ENCODE measurements around the gene ITPKB. TPM values are rescaled to one million over a fixed set of nuclear protein-coding genes. Genes with fewer than 3 reads are reported as not detected.
A peak's percentile ranks its signal among the peaks of the same experiment; 100 is the strongest.

ITPKB gene
- total RNA-seq, 2 experiments from 2014 or later: 43.6 to 44.4 TPM

- H3K4me1 Mint-ChIP-seq: peaks cover 44% of the 10 kb centered on the region
- H3K27me3 Mint-ChIP-seq: peaks cover under 1% of the 10 kb centered on the region
- ChIA-PET CTCF (interaction anchor here (1.0 to 1.3 kb wide), 3 partner anchors 58 to 198 kb away, joined by 3 to 5 read pairs (median 4); no protein-coding TSS in a partner anchor), POLR2A (interaction anchor here (0.7 to 1.3 kb wide), 2 partner anchors 140 to 309 kb away, joined by 3 read pairs; partner anchors contain the start of gene COQ8A)
- H3K36me3 Mint-ChIP-seq (ENCODE audit: low read depth): peaks cover 18% of the 10 kb centered on the region
- no peak for DNase-seq
- no peaks in the 10 kb centered on the region for H3K9me3 Mint-ChIP-seq
- H3K4me3 Mint-ChIP-seq: no peak overlapping the region
- H3K27ac Mint-ChIP-seq: no peak overlapping the region
These were observed 108.5 kb downstream of the ITPKB start for GRCh38 chr1:226630592-226630991.

GRCh38 chr1:226629896-226630550 is 109.1 kb downstream of the ITPKB start:
- peaks cover 3% of the 10 kb centered on the region for H3K27me3 Mint-ChIP-seq
- H3K36me3 Mint-ChIP-seq (ENCODE audit: low read depth): peaks cover 13% of the 10 kb centered on the region
- no peak overlapping the region for H3K4me3 Mint-ChIP-seq
- DNase-seq: no peak
- POLR2A ChIA-PET: no interaction called here
- H3K4me1 Mint-ChIP-seq: peaks cover 38% of the 10 kb centered on the region
- CTCF ChIA-PET: interaction anchor here (0.9 kb wide), 1 partner anchor 197 kb away, joined by 3 read pairs; no protein-coding TSS in a partner anchor
- no peak overlapping the region for H3K27ac Mint-ChIP-seq
- no peaks in the 10 kb centered on the region for H3K9me3 Mint-ChIP-seq

GRCh38 chr1:226629210-226629895 is 109.7 kb downstream of the ITPKB start:
- Mint-ChIP-seq H3K9me3 (no peaks in the 10 kb centered on the region), H3K27ac (no peak overlapping the region), H3K27me3 (peaks cover 3% of the 10 kb centered on the region), H3K4me1 (peaks cover 32% of the 10 kb centered on the region), H3K4me3 (no peak overlapping the region), H3K36me3 (ENCODE audit: low read depth) (peaks cover 10% of the 10 kb centered on the region)
- DNase-seq: no peak
- CTCF ChIA-PET: interaction anchor here (0.9 to 1.2 kb wide), 3 partner anchors 21 to 310 kb away, joined by 3 read pairs; no protein-coding TSS in a partner anchor
- POLR2A ChIA-PET: no interaction called here

DNA sequence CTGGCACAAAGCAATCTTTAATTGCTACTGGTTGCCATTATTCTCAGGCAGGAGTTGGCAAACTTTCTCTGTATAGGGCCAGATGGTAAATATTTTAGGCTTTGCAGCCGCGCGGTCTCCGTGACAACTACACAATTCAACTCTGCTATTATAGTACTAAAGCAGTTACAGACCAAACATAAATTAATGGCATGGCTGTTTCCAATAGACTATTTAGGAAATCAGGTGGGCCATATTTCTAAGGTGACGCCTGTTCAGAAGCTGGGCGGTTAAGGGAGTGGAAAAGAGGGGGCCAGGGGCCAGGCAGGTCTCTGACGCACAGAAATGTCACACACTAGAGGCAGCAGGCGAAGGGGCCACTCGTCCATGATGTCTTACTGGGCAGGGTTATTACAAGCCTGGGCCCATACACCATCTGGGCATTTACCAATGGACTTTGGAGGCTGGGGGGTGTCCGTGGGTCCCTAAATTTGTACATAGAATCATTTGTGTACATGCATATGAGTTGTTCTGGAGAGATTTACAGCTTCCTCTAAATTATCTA is 110.4 kb downstream of the ITPKB start:
- POLR2A ChIA-PET: interaction anchor here (0.9 kb wide), 1 partner anchor 310 kb away, joined by 3 read pairs; no protein-coding TSS in a partner anchor
- H3K4me1 Mint-ChIP-seq: peaks cover 29% of the 10 kb centered on the region
- H3K9me3 Mint-ChIP-seq: no peaks in the 10 kb centered on the region

DNA sequence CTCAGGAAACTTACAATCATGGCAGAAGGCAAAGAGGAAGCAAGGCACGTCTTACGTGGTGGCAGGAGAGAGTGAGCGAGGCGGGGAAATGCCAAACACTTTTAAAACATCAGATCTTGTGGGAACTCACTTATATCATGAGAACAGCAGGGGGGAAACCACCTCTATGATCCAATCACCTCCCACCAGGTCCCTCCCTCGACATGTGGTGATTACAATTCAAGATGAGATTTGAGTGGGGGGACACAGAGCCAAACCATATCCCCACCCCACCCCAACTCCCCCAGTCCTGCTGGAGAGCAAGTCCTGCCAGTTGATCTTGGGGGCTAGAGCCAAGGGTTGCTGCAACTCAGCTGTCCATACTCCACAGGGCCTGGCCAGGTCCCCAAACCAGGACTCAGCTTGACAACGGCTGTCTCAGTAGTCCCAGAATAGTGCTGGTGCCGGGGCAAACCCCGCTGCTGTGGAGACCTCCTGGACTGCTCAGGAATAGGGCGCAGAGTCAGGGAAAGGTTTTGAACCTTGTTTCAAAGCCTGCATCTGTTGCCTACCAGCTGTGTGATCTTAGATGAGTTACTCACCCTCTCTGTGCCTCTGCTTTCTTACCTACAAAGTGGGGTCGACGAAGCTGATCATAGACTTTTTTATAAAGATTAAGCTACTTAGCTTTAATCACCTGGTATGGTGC is 111.0 kb downstream of the ITPKB start:
- peaks cover 25% of the 10 kb centered on the region for H3K4me1 Mint-ChIP-seq
- peaks cover 3% of the 10 kb centered on the region for H3K27me3 Mint-ChIP-seq
- peaks cover 8% of the 10 kb centered on the region for H3K36me3 Mint-ChIP-seq (ENCODE audit: low read depth)
- CTCF ChIA-PET: interaction anchor here (0.9 to 1.2 kb wide), 4 partner anchors 19 to 311 kb away, joined by 3 to 5 read pairs (median 3); no protein-coding TSS in a partner anchor
- DNase-seq: no peak
- H3K4me3 Mint-ChIP-seq: no peak overlapping the region
- POLR2A ChIA-PET: interaction anchor here (0.9 kb wide), 1 partner anchor 311 kb away, joined by 3 read pairs; no protein-coding TSS in a partner anchor
- H3K9me3 Mint-ChIP-seq: no peaks in the 10 kb centered on the region
- H3K27ac Mint-ChIP-seq: no peak overlapping the region

More for the DNA sequence above, 110.4 kb downstream of the ITPKB start:
- H3K36me3 Mint-ChIP-seq (ENCODE audit: low read depth): peaks cover 8% of the 10 kb centered on the region
- H3K27ac Mint-ChIP-seq: no peak overlapping the region
- peaks cover 3% of the 10 kb centered on the region for H3K27me3 Mint-ChIP-seq
- H3K4me3 Mint-ChIP-seq: no peak overlapping the region
- CTCF ChIA-PET: interaction anchor here (0.9 to 1.2 kb wide), 5 partner anchors 20 to 310 kb away, joined by 3 to 5 read pairs (median 3); no protein-coding TSS in a partner anchor
- DNase-seq: no peak

- Mint-ChIP-seq H3K27ac (no peak overlapping the region), H3K36me3 (ENCODE audit: low read depth) (peaks cover 7% of the 10 kb centered on the region), H3K4me3 (no peak overlapping the region), H3K9me3 (no peaks in the 10 kb centered on the region), H3K4me1 (peaks cover 18% of the 10 kb centered on the region), H3K27me3 (peaks cover 3% of the 10 kb centered on the region)
- CTCF ChIA-PET: interaction anchor here (1.0 to 2.3 kb wide), 26 partner anchors 8 to 1139 kb away, joined by 3 to 45 read pairs (median 4); partner anchors contain the start of genes ITPKB and STUM
- POLR2A ChIA-PET: interaction anchor here (1.0 to 1.6 kb wide), 4 partner anchors 76 to 312 kb away, joined by 3 to 9 read pairs (median 4); no protein-coding TSS in a partner anchor
- no peak for DNase-seq
These were observed 111.9 kb downstream of the ITPKB start for GRCh38 chr1:226627050-226627755.

DNA sequence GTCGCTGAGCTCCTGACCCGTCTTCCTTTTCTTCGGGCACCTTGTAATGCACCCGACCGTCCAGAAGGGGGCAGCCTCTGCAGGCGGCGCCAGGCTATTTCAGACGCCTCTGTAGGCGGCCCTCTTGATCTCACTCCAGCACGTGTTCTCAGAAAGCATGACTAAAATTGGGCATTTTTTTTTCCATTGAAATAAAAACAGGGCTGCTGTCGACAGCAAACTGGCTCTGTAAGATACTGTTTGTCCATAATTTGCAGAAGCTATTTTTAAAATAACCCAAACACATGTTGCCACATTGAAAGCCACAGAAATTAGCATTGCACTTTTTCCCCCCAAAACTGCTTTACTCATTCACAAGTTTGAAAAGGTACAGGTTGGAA is 112.5 kb downstream of the ITPKB start:
- Mint-ChIP-seq H3K27ac (no peak overlapping the region), H3K27me3 (peaks cover 3% of the 10 kb centered on the region)
- POLR2A ChIA-PET: interaction anchor here (0.7 to 1.6 kb wide), 6 partner anchors 76 to 312 kb away, joined by 3 to 9 read pairs (median 4); partner anchors contain the start of gene PARP1

DNA sequence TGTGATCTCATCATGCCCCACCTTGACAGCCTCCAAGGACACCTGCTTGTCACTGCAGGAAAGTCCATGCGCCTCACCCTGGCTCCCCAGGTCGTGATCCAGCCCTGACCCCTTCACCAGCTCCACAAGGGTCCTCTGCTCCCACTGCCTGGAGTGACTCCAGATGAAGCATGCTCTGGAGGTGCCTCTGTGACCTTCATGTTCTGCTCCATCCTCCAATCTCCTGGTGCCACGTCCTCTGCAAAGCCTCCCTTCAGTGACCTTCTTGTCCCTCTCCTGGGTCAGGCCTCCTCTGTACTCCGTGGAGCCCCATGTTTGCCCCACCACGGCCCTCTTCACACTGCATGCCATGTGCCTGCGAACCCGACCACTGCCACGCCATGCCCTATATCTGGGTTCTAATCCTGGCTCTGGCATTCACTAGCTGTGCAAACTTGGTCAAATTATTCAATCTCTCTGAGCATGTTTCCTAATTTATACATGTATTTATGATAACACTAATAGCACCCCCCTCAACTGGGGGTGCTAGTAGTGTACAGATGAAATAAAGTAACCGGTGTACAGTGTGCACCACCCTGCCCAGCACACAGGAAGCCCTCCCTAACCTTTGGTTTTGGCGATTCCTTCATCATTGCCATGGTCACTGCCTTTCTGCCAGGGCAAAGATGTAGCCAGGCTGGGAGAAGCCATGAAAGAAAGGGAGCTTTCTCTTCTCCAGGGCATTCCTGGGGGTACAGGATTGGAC is 113.1 kb downstream of the ITPKB start:
- Mint-ChIP-seq H3K4me1 (peaks cover 17% of the 10 kb centered on the region), H3K36me3 (ENCODE audit: low read depth) (no peaks in the 10 kb centered on the region), H3K27ac (no peak overlapping the region), H3K27me3 (peaks cover 3% of the 10 kb centered on the region), H3K4me3 (no peak overlapping the region), H3K9me3 (no peaks in the 10 kb centered on the region)
- POLR2A ChIA-PET: interaction anchor here (0.7 to 1.6 kb wide), 6 partner anchors 77 to 313 kb away, joined by 3 to 9 read pairs (median 4); partner anchors contain the start of gene PARP1
- CTCF ChIA-PET: interaction anchor here (0.6 to 2.3 kb wide), 47 partner anchors 10 to 1263 kb away, joined by 3 to 45 read pairs (median 4); partner anchors contain the start of genes ITPKB, PARP1 and STUM
- DNase-seq: no peak

More for the DNA sequence above, 112.5 kb downstream of the ITPKB start:
- no peak overlapping the region for H3K4me3 Mint-ChIP-seq
- H3K9me3 Mint-ChIP-seq: no peaks in the 10 kb centered on the region
- CTCF ChIA-PET: interaction anchor here (0.6 to 2.3 kb wide), 47 partner anchors 9 to 1262 kb away, joined by 3 to 45 read pairs (median 4); partner anchors contain the start of genes ITPKB, PARP1 and STUM
- H3K4me1 Mint-ChIP-seq: peaks cover 17% of the 10 kb centered on the region
- DNase-seq: peak; percentile 82
- H3K36me3 Mint-ChIP-seq (ENCODE audit: low read depth): peaks cover 2% of the 10 kb centered on the region

- no peaks in the 10 kb centered on the region for H3K36me3 Mint-ChIP-seq (ENCODE audit: low read depth)
- H3K4me3 Mint-ChIP-seq: no peak overlapping the region
- peaks cover 3% of the 10 kb centered on the region for H3K27me3 Mint-ChIP-seq
- no peak for DNase-seq
- ChIA-PET CTCF (interaction anchor here (0.7 to 2.3 kb wide), 4 partner anchors 13 to 171 kb away, joined by 3 to 8 read pairs (median 4); no protein-coding TSS in a partner anchor), POLR2A (no interaction called here)
- peaks cover 17% of the 10 kb centered on the region for H3K4me1 Mint-ChIP-seq
- H3K27ac Mint-ChIP-seq: no peak overlapping the region
- no peaks in the 10 kb centered on the region for H3K9me3 Mint-ChIP-seq
These were observed 113.8 kb downstream of the ITPKB start for GRCh38 chr1:226625326-226625725.

DNA sequence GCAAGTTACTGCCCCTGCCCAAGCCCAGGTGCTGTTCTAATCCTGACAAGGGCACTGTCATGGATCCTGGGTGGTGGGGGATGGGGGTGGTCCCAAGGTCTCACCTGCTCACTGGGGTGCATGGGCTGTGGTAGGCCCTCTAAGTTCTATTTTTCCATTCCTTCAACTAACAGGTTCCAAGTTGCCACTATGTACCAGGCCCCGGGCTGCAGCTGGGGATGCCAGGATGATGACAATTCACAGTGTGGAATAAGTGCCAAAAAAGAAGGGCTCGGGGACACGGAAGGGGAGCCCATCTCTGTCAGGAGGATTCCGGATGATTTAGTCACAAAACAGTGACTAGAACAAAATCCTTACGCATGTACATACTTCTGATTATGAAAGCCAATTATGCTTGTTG is 114.6 kb downstream of the ITPKB start:
- Mint-ChIP-seq H3K27ac (no peak overlapping the region), H3K9me3 (no peaks in the 10 kb centered on the region), H3K36me3 (ENCODE audit: low read depth) (no peaks in the 10 kb centered on the region), H3K27me3 (peaks cover 3% of the 10 kb centered on the region), H3K4me1 (peaks cover 17% of the 10 kb centered on the region), H3K4me3 (no peak overlapping the region)
- DNase-seq: no peak
- POLR2A ChIA-PET: no interaction called here
- CTCF ChIA-PET: interaction anchor here (0.6 to 1.3 kb wide), 7 partner anchors 16 to 1137 kb away, joined by 3 to 5 read pairs (median 4); no protein-coding TSS in a partner anchor

DNA sequence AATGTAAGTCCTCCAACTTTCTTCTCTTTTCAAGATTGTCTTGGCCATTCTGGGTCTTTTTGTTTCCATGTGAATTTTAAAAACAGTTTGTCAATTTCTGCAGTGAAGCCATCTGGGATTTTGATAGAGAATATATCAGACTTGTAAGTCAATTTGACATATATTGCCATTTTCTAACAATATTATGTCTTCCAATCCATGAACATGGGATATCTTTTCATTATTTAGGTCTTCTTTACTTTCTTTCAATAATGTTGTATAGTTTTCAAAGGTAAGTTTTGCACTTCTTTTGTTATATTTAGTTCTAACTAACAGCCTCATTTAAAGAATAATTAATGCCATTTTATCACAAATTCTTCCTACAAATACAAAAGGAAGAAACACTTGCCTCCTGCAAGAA is 117.1 kb downstream of the ITPKB start:
- Mint-ChIP-seq H3K27ac (no peak overlapping the region), H3K4me3 (no peak overlapping the region), H3K27me3 (peaks cover 3% of the 10 kb centered on the region), H3K36me3 (ENCODE audit: low read depth) (no peaks in the 10 kb centered on the region), H3K4me1 (peaks cover 11% of the 10 kb centered on the region), H3K9me3 (no peaks in the 10 kb centered on the region)
- ChIA-PET POLR2A (no interaction called here), CTCF (interaction anchor here (0.9 kb wide), 1 partner anchor 13 kb away, joined by 3 read pairs; no protein-coding TSS in a partner anchor)
- DNase-seq: no peak
